T-helper 22 cell (primary cell): ENCODE measurements around the gene MAGI2.

Source experiments
- DNase-seq: peaks from one replicate; pipeline ENCODE4 v3.0.0-alpha.2; 2020; ENCODE audit warnings: low read depth

MAGI2 gene

DNA sequence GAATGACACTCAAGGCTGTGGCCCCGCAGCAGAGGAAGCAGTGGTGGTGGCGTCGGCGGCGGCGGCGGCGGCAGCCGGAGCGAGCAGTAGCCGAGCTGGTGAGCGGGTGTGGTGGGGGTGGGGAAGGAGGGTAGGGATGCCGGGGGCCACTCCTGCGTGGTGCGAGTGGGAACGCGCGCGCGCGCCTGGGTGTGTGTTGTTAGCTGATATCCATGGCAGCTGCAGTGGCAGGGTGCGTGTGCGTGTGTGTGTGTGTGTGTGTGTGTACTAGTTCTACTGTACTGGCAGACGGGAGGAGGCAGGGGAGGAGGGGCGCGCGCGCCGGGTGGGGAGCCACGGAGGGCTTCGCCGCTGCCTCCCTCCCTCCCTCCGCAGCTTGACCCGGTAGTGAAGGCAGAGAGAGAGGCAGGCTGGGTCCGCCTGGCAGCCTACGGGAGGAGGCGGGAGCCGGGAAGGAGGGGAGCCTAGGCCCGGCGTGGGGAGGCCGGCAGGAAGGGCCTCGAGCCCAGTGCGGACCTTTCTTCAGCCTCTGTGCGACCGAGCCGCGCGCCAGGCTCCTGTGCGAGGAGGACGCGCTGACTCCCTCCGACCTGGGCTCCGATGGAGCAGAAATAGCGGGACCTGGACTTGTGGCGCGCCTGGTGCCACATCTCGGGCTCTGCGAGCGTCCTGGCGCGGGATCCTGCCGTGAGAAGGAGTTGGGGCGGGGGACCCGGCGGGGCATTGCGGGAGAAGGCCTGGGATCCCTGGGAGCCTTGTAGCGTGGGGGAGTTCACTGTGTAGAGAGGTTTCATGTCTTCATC lies at the start of gene MAGI2:
Gene MAGI2, minus strand, starts transcription at position 110 of the 803 bp plus-strand sequence. CDS start 347 bp downstream, outside the sequence.
- no peak for DNase-seq

DNA sequence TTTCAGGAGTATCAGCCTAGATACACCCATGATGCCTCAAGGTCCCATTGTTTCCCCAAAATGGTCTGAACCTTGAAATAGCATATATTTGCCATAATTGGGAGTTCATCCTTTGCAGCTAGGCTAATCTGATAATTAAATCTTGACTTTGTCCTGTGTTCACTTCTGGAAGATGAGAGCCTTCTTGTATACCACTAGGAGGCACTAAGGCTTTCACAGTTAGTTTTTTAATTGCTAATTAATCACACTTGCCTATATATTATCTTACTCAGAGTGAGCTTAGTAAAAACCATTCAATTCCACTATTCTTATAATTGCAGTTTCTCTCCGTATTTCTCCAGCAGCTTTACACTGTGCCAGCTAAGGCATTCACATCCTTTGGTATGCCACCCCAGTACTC lies 48.7 kb upstream of the MAGI2 start:
- DNase-seq = no peak

DNA sequence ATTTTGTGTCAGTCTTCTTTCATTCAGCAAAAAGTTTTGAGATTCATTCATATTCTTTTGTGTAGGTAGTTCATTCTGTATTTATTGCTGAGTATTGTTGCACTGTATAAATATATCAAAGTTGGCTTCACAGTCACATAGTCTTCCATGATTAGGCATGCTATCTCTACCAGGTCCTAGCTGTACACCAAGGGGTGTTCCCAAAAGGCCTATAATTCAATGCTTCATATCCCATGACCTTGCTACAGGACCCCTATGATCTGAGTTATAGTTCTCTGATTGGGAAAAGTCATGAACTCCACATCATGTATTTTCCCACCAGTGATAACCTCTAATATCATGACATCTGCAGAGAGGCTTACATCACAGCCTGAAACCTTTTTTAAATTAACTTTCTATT lies 47.3 kb upstream of the MAGI2 start:
- DNase-seq = no peak

DNA sequence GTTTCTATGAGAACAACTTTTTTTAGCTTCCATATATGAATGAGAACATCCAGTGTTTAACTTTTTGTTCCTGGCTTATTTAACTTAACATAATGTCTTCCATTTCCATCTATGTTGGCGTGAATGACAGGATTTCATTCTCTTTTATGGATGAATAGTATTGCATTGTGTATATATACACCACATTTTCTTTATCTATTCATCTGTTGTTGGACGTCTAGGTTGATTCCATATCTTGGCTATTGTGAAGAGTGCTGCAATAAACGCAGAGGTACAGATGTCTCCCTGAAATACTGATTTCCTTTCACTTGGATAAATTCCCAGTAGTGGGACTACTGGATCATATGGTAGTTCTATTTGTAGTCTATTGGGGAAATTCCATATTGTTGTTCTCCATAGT lies 44.3 kb upstream of the MAGI2 start:
- DNase-seq = no peak

DNA sequence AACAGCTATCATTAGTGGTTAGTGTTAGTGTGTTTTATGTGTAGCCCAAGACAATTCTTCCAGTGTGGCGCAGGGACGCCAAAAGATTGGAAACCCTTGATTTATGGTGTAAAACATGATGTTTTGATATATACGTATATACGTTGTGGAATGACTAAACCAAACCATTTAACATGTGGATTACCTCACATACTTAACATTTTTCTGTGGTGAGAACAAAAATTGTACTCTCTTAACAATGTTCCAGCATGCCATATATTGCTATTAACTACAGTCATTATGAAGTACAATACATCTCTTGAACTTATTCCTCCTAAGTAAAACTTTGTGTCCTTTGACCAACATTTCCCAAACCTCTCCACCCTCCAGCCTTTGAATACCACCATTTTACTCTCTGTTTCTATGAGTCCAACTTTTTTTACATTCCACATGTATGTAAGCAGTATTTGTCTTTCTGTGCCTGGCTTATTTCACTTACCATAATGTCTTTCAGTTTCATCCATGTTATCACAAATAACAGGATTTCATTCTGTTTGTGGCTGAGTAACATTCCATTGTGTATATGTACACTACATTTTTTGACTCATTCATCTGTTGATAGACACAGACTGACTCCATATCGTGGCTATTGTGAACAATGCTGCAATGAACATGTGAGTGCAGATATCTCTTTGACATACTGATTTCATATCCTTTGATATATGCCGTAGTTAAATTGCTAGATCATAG lies 42.2 kb upstream of the MAGI2 start:
- DNase-seq = no peak

DNA sequence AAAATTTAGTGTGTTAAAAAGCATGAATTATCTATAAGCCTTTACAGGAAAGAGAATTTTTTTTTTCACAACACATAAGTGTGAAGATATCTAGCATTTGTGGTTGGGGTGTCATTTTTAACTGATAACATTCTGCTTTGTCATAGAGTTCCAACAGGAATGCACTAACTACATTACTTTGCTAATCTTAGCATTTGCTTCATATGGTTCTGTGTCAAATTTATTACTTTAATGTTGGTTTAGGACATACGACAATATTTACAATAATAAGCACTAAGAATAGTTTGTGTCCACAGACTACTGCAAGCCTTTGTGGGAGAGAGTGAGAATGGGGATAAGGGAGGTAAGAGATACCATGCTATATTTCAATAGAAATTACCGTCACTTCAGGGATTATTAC lies 40.6 kb upstream of the MAGI2 start:
- no peak for DNase-seq

DNA sequence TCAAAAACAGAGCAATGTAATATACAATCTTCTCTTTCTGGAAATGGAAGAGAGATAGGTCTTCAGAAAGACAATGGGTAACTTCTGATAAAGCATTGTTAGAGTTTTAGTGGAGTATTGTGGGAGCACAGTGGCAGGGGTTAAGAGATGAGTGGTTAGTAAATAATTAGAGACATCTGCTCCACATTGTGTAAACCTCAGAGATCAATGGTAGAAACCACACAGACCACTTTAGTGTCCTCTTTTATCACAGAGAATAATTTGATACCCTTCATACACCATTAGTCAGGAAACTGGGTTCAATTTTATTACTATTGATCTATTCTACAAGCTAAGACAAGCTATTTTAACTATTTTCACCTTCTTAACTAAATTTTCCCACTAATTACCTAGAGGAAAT lies 35.9 kb upstream of the MAGI2 start:
- no peak for DNase-seq

DNA sequence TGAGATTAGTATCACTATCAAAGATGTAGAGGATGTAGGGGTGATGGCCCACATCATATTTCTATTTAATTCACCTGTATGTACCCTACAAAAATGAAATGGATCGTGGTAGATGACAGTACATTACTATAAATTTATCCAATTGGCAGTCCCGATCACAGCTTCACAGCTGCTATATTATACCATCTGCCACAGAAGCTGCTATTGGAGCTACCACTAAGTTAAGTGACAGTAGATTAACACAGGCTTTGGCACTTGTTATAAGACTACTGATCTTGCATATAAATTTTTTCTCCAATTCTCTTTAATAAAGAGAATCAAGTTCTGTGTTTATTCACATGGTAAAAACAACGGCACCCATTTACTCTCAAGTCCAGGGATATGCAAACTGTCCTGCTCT lies 24.9 kb upstream of the MAGI2 start:
- no peak for DNase-seq

DNA sequence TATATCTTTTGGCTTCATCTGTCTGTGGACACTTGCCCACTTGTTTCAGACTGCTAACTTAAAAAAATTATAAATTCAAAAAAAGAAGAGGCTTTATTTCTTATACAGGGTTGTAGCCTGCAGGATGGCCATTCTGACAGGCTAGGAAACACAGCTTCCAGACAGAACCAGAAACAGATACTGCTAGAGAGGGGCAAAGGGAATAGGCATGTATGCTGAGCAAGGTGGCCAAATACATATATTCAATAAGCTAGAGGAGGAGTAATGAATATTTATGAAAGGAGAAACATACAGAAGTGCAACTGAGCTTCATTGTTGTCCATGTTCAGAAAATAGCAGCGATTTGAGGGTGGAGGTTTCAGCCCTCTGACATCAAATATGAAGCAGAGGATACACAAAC lies 22.0 kb upstream of the MAGI2 start:
- no peak for DNase-seq

DNA sequence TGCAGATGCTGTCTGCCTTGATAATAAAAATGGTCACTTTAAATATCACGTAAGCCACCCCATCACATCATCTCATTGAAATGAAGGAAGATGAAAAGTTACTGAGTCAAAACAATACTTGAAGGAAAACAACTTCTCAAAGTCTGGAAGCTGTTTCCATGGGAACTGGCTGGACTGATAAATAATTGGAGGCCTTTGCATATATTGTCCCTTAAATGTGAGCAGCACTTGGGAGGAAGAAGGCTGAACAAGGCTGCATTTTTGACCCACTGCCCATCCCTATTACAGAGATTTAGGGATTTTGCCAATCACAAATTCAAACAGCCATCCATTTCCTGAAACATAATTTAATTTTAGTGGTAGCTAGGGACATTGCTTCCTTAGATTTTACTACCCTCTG lies 18.2 kb upstream of the MAGI2 start:
- no peak for DNase-seq

DNA sequence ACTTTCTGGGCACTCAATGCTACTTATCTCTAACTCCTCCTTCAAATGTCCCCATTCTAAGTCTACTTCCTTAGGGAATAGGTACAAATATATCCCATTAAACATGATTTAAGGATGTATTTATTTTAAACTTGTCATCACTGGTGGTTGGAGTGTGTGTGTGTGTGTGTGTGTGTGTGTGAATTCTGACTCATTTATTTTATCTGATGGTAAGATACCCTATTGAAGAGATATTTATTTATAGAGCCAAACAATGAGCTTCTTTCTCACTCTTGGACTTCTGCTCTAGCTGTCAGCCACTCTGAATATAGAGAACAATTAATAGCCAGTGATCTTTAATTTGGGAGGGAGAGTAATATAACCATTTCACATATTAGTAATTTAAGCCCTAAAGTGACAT lies 17.8 kb upstream of the MAGI2 start:
- no peak for DNase-seq

DNA sequence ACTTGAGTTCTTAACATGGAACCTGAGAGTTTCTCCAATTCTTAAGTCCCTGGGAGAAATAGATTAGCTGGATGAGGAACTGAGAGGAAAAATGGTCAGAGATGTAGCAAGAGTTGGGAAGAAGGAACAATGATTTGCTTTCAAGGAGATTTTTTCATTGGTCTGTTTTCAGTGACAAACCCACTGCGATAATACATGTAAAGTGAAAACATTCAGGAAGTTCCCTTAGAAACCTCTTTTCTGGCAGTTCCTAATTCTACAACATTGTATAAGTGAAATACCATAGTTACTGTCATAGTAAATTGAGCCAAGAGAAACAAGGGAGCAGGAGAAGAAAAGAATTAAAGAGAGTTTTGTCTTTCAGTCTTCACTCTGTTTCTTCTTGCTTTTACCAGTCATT lies 12.1 kb upstream of the MAGI2 start:
- no peak for DNase-seq

DNA sequence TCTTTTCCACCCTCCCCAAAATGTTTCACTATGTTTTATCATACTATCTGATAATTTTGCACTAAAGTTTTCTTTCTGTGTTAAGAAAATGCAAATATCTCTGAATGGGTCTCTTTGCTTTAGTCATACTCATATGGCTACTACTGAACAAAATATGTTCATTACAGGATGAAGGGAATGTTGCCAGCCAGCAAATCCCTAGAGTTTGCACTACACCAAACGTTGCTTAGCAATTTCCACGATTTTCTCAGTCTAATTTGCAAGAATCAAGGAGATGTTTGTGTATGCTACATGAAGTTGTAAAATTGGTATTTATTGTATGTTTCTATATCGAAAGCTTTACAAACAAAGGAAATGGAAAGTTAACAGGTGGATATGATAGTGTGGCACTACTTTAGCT lies 10.6 kb upstream of the MAGI2 start:
- no peak for DNase-seq

DNA sequence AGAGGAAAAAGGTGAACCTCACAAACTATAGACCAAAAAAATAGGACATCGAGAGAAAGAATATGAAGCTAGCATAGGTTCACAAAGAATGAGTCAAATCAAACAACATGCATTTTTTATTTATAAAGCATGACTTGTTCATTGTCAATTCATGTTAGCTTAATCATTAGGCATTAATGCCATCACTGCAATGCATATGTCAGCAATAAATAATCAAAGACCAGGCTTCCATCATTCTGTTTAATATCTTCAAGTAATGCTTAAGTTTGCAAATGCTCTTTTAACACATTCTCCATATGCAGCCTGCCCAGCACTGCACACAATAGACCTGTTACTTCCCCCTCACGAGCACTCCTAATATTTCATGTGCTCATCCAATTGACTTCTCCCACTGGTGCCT lies 8.9 kb upstream of the MAGI2 start:
- no peak for DNase-seq

DNA sequence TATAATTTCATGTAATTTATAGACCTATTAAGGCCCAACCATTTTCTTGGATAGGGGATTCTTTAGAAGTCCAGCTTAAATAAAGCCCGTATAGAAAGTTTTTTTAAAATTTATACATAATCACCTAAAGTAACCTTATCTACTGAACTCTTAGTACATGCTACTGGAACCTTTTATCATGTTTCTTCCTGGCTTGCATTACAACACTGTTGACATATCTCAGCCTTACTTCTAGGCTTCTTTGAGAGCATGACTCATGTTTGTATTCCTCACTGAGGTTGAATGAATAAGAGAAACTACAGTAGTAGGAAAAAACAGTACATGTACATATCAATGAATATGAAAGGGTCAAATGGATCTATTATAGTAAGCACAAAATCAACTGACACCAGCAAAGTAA lies 8.2 kb upstream of the MAGI2 start:
- DNase-seq = no peak

DNA sequence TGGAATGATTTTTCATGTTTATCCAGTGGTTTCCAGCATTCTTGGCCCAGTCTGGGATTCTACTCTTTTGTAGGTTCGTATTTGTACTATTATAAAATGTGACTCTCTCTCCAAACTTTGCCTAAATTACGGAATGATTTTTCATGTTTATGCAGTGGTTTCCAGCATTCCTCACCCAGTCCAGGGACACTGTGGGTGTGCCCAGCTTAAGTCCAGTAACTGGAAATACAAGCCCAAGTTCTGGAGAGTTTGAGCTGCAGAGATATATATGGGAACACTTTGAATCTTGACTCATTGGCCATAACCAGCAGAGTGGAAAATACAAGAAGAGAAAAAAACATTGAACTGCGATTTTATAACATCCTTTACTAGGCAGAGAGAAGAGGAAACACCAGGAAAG lies 5.9 kb upstream of the MAGI2 start:
- no peak for DNase-seq

DNA sequence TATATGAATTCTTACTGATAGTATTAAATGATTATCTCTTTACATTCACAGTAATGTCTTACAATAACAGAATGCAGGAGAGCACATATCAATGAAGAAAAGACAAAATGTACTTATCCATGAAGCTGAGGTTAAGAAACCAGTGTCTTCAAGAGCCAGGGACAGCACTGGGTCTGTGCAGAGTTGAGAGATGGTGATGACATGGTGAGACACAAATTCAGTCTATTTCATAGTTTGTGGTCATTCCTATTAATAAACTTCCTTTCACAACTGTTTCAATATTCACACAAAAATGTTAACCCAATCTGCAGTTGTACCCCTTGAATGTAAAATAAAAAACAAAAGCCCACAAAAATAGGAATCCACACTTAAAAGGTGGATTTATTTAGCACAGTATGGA lies 5.3 kb upstream of the MAGI2 start:
- DNase-seq = no peak

DNA sequence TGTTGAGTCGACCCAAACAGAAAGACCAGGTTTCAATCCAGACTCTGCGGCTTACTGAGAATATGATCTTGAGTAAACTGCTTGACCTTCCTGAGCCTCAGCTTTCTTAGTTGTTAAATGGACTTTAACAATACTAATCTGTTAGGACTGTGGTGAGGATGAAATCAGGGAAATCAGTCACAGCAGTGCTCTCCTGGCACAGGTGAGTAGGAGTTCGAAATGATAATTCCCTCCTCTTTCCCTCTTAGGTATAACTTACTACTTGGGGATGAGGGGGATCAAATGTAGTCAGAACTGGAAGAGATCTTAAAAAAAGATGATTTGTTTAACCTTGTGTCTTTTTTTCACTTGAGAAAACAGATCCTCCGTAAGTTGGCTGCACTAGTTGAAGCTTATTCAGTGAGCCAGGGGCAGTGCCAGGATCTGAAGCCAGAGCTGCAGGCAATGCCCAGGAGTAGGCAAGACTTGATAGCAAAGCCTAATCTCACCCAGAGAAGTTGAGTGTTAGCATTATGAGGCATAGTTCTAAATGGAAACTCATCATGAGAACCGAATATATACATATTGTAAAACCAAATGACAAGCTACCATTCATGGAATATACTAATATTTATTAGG lies 1.8 kb upstream of the MAGI2 start:
- no peak for DNase-seq

DNA sequence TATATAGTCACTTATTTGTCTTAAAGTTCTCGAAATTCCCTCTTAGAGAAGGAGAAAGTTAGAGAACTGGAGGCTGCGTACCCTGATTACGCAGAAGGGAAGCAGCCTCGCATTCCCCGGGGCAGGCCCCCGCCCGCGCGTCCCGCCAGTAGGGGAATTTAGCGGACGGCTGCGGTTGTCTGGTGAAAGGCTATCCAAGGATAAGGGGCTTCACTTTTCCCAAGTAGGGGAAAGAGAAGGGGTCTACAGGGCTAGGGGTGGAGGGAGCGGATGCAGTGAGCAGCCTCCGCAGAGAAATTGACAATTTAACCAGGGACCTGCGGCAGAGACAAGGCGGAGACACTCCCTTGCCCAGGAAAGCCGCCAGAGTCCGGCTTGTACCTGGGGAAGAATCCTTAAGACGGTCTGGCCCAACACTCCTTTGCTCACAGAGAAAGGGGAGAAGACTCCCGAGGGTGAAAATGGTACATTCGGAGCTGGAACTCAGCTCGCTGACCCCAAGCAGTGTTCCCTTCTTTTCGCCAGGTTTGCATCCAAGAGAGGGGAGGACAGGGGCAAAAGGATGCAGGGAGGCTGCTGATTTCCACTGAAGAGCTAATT lies 994 bp upstream of the MAGI2 start:
- DNase-seq = no peak

DNA sequence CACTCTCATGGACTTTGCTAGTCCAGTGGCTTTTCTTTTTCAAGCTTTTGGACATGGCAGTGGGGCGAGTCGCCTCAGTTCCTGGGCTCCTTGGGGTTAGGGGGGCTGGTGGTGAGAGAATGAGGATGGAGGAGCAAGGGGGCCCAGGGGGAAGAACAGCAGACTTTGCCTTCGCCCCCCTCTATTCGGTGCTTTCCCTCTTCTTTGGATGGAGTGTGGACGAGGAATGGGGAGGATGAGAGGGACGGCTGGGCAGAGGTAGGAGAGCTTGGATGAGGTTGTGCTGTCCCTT lies 255 bp downstream of the MAGI2 start:
- DNase-seq = no peak

DNA sequence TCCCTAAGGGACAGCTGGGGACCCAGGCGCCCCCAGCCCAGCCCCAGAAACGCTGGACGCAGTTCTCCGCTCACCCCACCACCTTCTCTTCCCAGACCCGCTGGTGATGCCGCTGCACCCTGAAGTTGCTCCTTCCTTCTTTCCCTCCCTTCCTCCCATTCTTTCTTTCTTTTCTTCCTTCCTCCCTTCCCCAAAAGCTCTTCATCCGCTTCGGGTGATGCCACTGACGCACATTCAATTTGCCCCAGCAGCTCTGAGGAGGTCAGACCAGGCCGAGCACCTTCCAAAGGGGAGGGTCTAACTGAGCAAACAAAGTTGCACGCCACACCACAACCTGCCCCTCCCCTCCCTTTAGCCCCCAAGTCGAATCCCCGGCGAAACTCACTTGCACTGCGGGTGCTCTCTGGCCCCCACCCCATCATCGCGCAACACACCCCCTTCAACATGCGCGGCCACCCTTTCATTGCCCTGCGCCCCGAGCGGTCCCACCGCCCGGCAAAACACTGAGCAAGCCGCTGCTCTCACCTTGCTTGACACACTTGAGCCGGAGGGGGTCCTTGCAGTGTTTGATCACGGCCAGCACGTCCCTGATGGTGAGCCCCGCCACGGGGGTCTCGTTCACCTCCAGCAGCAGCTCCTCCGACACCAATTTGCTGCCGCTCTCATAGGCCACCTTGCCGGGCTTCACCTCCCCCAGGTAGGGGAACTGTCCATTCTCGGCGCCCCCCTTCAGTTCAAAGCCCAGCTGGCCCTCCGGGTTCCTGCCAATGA lies 787 bp downstream of the MAGI2 start:
- no peak for DNase-seq

DNA sequence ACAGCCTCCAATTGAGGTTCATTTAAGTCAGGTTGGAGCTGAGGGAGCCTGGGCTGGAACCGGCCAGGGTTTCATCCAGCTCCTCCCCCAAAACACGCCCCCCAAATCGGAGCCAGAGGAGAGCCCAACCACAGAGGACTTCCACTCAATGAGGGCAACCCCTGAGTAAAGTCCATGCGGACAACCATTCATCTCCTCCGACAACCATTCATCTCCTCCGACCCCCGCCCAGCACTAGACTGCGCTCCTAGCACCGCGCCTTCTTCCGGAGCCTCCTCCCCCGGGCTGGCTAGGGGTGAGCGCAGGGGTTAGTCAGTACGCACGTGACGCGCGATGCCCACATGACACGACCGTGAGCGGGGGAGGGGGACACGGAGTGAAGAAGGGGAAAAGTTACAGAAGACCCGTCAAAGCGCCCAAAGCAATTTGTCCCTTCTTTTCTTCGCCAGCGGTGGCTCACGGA lies 1.4 kb downstream of the MAGI2 start:
- no peak for DNase-seq
